K562 (cell line): ENCODE data around the gene NR0B2. TPM values are rescaled to one million over a fixed set of nuclear protein-coding genes. Genes with fewer than 3 reads are reported as not detected.
A peak's percentile ranks its signal among the peaks of the same experiment; 100 is the strongest.

Source experiments
- CTBP1 ChIP-seq: fragments of 450-650 bp; IDR thresholded peaks from 2 replicates; pipeline ENCODE4 v1.6.1; 2016; ENCODE audit warnings: borderline replicate concordance
- E2F6 ChIP-seq, 2 experiments: IDR thresholded peaks; 2 replicates each; pipeline ENCODE4 v1.6.1; 2011; ENCODE audit warnings: borderline replicate concordance in 1 of 2, control low read depth in 1 of 2, low read depth in 1 of 2, low read length in 1 of 2, mild to moderate bottlenecking in 1 of 2, mixed read lengths in 1 of 2, moderate library complexity in 1 of 2; ENCODE audit not compliant: insufficient read depth in 1 of 2, insufficient read length in 1 of 2, poor library complexity in 1 of 2, severe bottlenecking in 1 of 2; ENCODE audit errors: extremely low read depth in 1 of 2
- GABPB1 ChIP-seq: sonication (generic); formaldehyde crosslinking; IDR thresholded peaks from 2 replicates; pipeline ENCODE4 v1.8.0; 2022; ENCODE audit warnings: mild to moderate bottlenecking, missing genetic modification reagents
- HMGN3 ChIP-seq: IDR thresholded peaks from 2 replicates; pipeline ENCODE4 v1.6.1; 2011; ENCODE audit warnings: borderline replicate concordance, low read depth, mild to moderate bottlenecking, mixed read lengths, low read length; ENCODE audit not compliant: insufficient read length; ENCODE audit errors: extremely low read depth
- KLF10 ChIP-seq: fragments of 250-450 bp; sonication (Bioruptor Pico); IDR thresholded peaks from 2 replicates; pipeline ENCODE4 v1.6.1; 2021; ENCODE audit warnings: matching md5 sums
- MXD1 ChIP-seq: fragments of 250-450 bp; sonication (Bioruptor Pico); IDR thresholded peaks from 2 replicates; pipeline ENCODE4 v1.8.0; 2021; ENCODE audit warnings: borderline replicate concordance, mild to moderate bottlenecking, moderate library complexity; ENCODE audit not compliant: poor library complexity, severe bottlenecking
- NBN ChIP-seq: fragments of 450-650 bp; IDR thresholded peaks from 2 replicates; pipeline ENCODE4 v1.6.1; 2016; ENCODE audit warnings: low read depth, mild to moderate bottlenecking
- PRPF4 ChIP-seq: fragments of 200-400 bp; formaldehyde crosslinking; IDR thresholded peaks from one replicate; pipeline ENCODE4 v1.6.1; 2017; ENCODE audit warnings: low read length, low read depth, mild to moderate bottlenecking; ENCODE audit not compliant: insufficient read depth, poor library complexity, severe bottlenecking
- SPI1 ChIP-seq: IDR thresholded peaks from 2 replicates; pipeline ENCODE4 v1.6.1; 2011; ENCODE audit warnings: low read depth, low read length, control low read depth, borderline replicate concordance
- SREBF2 ChIP-seq: sonication (generic); formaldehyde crosslinking; IDR thresholded peaks from 2 replicates; pipeline ENCODE4 v1.4.0; 2020; ENCODE audit warnings: mild to moderate bottlenecking, missing genetic modification reagents
- STAT5A ChIP-seq: IDR thresholded peaks from 2 replicates; pipeline ENCODE4 v1.6.1; 2012; ENCODE audit warnings: low read length, inconsistent platforms, borderline replicate concordance
- ZFP91 ChIP-seq: sonication (generic); formaldehyde crosslinking; IDR thresholded peaks from 2 replicates; pipeline ENCODE4 v1.8.0; 2022; ENCODE audit warnings: mild to moderate bottlenecking, missing genetic modification reagents
- ZNF766 ChIP-seq: fragments of 200-800 bp; sonication (Bioruptor generic); conservative IDR thresholded peaks from 2 replicates; pipeline ENCODE4 v1.6.1; 2016; ENCODE audit warnings: missing genetic modification characterization, missing compliant biosample characterization
- polyA plus RNA-seq, 8 experiments: library from polyadenylated mRNA; depleted of rRNA in 4 of 8; stranded (reverse) in 5 of 8; unstranded in 3 of 8; fragments of >200 nt; fragmentation: Nextera tagmentation in 2 of 8; fragmentation: Illumina TruSeq in 1 of 8; extraction: Ambion mirVana in 2 of 8; extraction: Trizol in 1 of 8; gene quantifications; 2 replicates each; pipeline versions ENCODE4 v1.2.1 to v1.2.3, GENCODE V29; 2011 to 2014; ENCODE audit warnings: inconsistent platforms in 1 of 8, missing spikeins in 1 of 8
- total RNA-seq, 7 experiments: library from RNA; depleted of rRNA in 6 of 7; stranded (reverse); fragments of >200 nt in 6 of 7; fragmentation: Illumina TruSeq in 2 of 7; extraction: Trizol in 2 of 7; gene quantifications; 2 replicates each; pipeline versions ENCODE4 v1.2.1 to v1.2.3, GENCODE V29; 2011 to 2021; ENCODE audit warnings: low replicate concordance in 1 of 7
- TF ChIP-seq, protein P1 (sequence below): fragments of 450-650 bp; conservative IDR thresholded peaks from 2 replicates; pipeline ENCODE4 v1.6.1; 2016; ENCODE audit warnings: missing genetic modification characterization, low read depth, mild to moderate bottlenecking, control low read depth, missing compliant biosample characterization
- TF ChIP-seq, protein P2 (sequence below): fragments of 250-450 bp; sonication (Bioruptor Pico); IDR thresholded peaks from 2 replicates; pipeline ENCODE4 v1.6.1; 2021; ENCODE audit warnings: mild to moderate bottlenecking
- TF ChIP-seq, protein P3 (sequence below), 2 experiments: fragments of 450-650 bp; conservative IDR thresholded peaks; 2 replicates each; pipeline ENCODE4 v1.6.1; 2017; ENCODE audit warnings: mild to moderate bottlenecking in 2 of 2, moderate library complexity in 2 of 2

The NR0B2 gene
- total and polyA plus RNA-seq, 9 of the 15 experiments (the other 6 are each of a cell fraction or from before 2014, with no cell fraction given): not detected

GRCh38 chr1:26959722-26960624, 46.2 kb upstream of the NR0B2 start, which contains the start of gene KDF1 (continued):
- TF ChIP-seq, protein P1, sequence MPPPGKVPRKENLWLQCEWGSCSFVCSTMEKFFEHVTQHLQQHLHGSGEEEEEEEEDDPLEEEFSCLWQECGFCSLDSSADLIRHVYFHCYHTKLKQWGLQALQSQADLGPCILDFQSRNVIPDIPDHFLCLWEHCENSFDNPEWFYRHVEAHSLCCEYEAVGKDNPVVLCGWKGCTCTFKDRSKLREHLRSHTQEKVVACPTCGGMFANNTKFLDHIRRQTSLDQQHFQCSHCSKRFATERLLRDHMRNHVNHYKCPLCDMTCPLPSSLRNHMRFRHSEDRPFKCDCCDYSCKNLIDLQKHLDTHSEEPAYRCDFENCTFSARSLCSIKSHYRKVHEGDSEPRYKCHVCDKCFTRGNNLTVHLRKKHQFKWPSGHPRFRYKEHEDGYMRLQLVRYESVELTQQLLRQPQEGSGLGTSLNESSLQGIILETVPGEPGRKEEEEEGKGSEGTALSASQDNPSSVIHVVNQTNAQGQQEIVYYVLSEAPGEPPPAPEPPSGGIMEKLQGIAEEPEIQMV: no peak
- TF ChIP-seq, protein P2, sequence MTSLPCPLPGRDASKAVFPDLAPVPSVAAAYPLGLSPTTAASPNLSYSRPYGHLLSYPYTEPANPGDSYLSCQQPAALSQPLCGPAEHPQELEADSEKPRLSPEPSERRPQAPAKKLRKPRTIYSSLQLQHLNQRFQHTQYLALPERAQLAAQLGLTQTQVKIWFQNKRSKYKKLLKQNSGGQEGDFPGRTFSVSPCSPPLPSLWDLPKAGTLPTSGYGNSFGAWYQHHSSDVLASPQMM (CRISPR knock-in tag): no peak
- no peak for TF ChIP-seq MXD1
- no peak for TF ChIP-seq NBN
- TF ChIP-seq SREBF2 (CRISPR knock-in tag): no peak
- no peak for TF ChIP-seq STAT5A
- TF ChIP-seq SPI1: no peak
- TF ChIP-seq E2F6 (IDR thresholded peaks at IDR 0.05; ENCODE audit: borderline replicate concordance in 1 of 2, extremely low read depth in 1 of 2, insufficient read depth in 1 of 2, insufficient read length in 1 of 2, low read depth in 1 of 2, low read length in 1 of 2, poor library complexity in 1 of 2, severe bottlenecking in 1 of 2): peak in 1 of 2 experiments; percentile 64
- no peak for TF ChIP-seq PRPF4
- TF ChIP-seq GABPB1: no peak
- TF ChIP-seq, protein P3, sequence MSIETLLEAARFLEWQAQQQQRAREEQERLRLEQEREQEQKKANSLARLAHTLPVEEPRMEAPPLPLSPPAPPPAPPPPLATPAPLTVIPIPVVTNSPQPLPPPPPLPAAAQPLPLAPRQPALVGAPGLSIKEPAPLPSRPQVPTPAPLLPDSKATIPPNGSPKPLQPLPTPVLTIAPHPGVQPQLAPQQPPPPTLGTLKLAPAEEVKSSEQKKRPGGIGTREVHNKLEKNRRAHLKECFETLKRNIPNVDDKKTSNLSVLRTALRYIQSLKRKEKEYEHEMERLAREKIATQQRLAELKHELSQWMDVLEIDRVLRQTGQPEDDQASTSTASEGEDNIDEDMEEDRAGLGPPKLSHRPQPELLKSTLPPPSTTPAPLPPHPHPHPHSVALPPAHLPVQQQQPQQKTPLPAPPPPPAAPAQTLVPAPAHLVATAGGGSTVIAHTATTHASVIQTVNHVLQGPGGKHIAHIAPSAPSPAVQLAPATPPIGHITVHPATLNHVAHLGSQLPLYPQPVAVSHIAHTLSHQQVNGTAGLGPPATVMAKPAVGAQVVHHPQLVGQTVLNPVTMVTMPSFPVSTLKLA (conservative IDR thresholded peaks at IDR 0.05): no peak
- no peak for TF ChIP-seq ZNF766 (CRISPR knock-in tag)
- TF ChIP-seq ZFP91 (CRISPR knock-in tag): peak; percentile 29; the same call in 1 of the 2 replicates
- TF ChIP-seq KLF10: no peak
- TF ChIP-seq HMGN3: peak; percentile 55
- TF ChIP-seq CTBP1: peak; percentile 99
